ENCODE data around the gene TMEM14C.

DNA sequence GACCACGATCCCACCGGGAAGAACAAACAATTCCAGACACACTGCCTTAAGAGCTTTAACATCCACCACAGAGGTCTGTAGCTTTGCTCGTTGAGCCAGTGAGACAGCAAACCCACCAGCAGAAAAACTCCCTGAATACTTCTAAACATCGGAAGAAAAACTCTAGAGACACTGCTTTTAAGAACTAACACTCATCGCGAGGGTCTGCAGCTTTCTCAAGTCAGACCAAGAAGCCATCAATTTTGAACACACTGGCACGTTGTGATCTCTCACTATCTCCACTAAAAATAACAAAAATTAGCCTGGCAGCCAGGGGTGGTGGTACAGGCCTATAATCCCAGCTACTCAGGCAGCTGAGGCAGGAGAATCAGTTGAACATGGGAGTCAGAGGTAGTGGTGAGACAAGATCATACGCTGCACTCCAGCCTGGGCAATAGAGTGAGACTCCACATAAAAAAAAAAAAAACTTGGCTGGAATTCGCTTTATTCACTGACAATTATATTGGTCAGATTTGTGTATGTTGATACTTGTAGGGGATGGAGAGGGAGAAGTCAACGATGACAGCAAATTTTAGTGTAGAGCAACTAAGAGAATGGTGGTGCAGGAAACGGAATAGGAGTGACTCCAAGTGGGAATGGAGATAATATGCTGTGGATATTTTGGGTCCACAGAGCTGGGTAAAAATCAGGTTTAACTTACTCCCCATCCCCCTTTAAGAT, 860 bp upstream of the TMEM14C start:
- TF ChIP-seq GATA2 (IDR thresholded peaks at IDR 0.05; ENCODE audit: low read depth, low read length), result no peak
- no peak for TF ChIP-seq GATA3 (IDR thresholded peaks at IDR 0.05; ENCODE audit: low read depth, low read length)

All from SH-SY5Y (cell line).